ENCODE data around the gene GNPDA1.

The GNPDA1 gene

GRCh38 chr5:141997358-141997960 is 15.4 kb downstream of the GNPDA1 start:
- H3K27ac ChIP-seq = no peak overlapping the region
- TF ChIP-seq ZFX (IDR thresholded peaks at IDR 0.05) = no peak

- TF ChIP-seq CTCF (conservative IDR thresholded peaks at IDR 0.05) (no peak), ZFX (IDR thresholded peaks at IDR 0.05) (no peak)
- no peak overlapping the region for H3K27ac ChIP-seq
Observed at GRCh38 chr5:141995656-141996055, 17.2 kb downstream of the GNPDA1 start.

- TF ChIP-seq ZFX (IDR thresholded peaks at IDR 0.05) (no peak), CTCF (conservative IDR thresholded peaks at IDR 0.05) (no peak)
- no peak overlapping the region for H3K27ac ChIP-seq
Observed at GRCh38 chr5:141994511-141995136, 18.2 kb downstream of the GNPDA1 start.

GRCh38 chr5:141992349-141992963 is 20.4 kb downstream of the GNPDA1 start:
- TF ChIP-seq CTCF (conservative IDR thresholded peaks at IDR 0.05) (peak; percentile 92), ZFX (IDR thresholded peaks at IDR 0.05) (no peak)

GRCh38 chr5:141989720-141990119 is 23.1 kb downstream of the GNPDA1 start:
- no peak overlapping the region for H3K27ac ChIP-seq

More at GRCh38 chr5:141992349-141992963, 20.4 kb downstream of the GNPDA1 start:
- H3K27ac ChIP-seq = no peak overlapping the region

GRCh38 chr5:141986072-141986471 is 26.8 kb downstream of the GNPDA1 start:
- no peak for TF ChIP-seq CTCF (conservative IDR thresholded peaks at IDR 0.05)
- no peak for TF ChIP-seq ZFX (IDR thresholded peaks at IDR 0.05)
- H3K27ac ChIP-seq = no peak overlapping the region

More at GRCh38 chr5:141989720-141990119, 23.1 kb downstream of the GNPDA1 start:
- TF ChIP-seq ZFX (IDR thresholded peaks at IDR 0.05) (no peak), CTCF (conservative IDR thresholded peaks at IDR 0.05) (no peak)

GRCh38 chr5:141982626-141983025 is 30.2 kb downstream of the GNPDA1 start:
- H3K27ac ChIP-seq = no peak overlapping the region
- TF ChIP-seq CTCF (conservative IDR thresholded peaks at IDR 0.05) = no peak
- no peak for TF ChIP-seq ZFX (IDR thresholded peaks at IDR 0.05)

All from C4-2B (cell line).